HCT116 (cell line): Measurements from ENCODE around the gene PLCB1. TPM values are rescaled to one million over a fixed set of nuclear protein-coding genes. Genes with fewer than 3 reads are reported as not detected.

Experiments
- ATAC-seq: fragments of 200-7000 bp; cut with Tn5 transposase; 2 replicates; pipeline ENCODE4 v1.9.1; 2020; ENCODE audit warnings: mild to moderate bottlenecking, moderate library complexity
- BruUV-seq: library from RNA; stranded (reverse); fragments of 400-500 nt; replicated peaks from 2 replicates; lab custom pipeline; 2021; lab: Mats Ljungman, UMichigan
- CTCF ChIA-PET: fragments of 300-600 bp; sonication (Branson Sonifier 250); formaldehyde crosslinking; loops from one replicate; lab custom pipeline; 2021; ENCODE audit warnings: antibody characterized with exemption; lab: Charles Lee
- POLR2A ChIA-PET: fragments of 300-600, 350-600 bp; sonication (Branson Sonifier 250); formaldehyde crosslinking; loops from one replicate; lab custom pipeline; 2021; ENCODE audit warnings: antibody characterized with exemption; lab: Charles Lee
- RAD21 ChIA-PET, 2 experiments: fragments of 300-600 bp; sonication (Branson Sonifier 250); formaldehyde crosslinking; loops; one replicate each; lab custom pipeline; 2023; ENCODE audit warnings: low total read pairs in 2 of 2; ENCODE audit not compliant: uncharacterized antibody in 2 of 2, unreplicated experiment in 2 of 2, low non-redundant PET in 1 of 2; lab: Charles Lee
- DNase-seq: peaks from one replicate; pipeline ENCODE4 v3.0.0-alpha.2; 2010; ENCODE audit warnings: low read depth, low spot score
- H2AFZ ChIP-seq: fragments of 200-600 bp; shearing (Covaris generic), sonication (generic); 2 replicates; pipeline ENCODE4 v1.6.1; 2017; ENCODE audit warnings: low read depth, mixed run types, mixed read lengths, antibody characterized with exemption, low read length; ENCODE audit not compliant: poor library complexity, severe bottlenecking
- H3K27ac ChIP-seq: 2 replicates; pipeline ENCODE4 v1.5.1; 2012; ENCODE audit warnings: low read depth, low read length
- H3K27me3 ChIP-seq: fragments of 200-600 bp; sonication (generic); 2 replicates; pipeline ENCODE4 v1.6.1; 2016; ENCODE audit warnings: mixed run types, low read length, mixed read lengths; ENCODE audit not compliant: insufficient read depth
- H3K36me3 ChIP-seq, 2 experiments: fragments of 200-500 bp in 1 of 2; fragments of 200-600 bp in 1 of 2; sonication (Bioruptor generic) in 1 of 2; sonication (generic) in 1 of 2; 2 replicates each; pipeline versions ENCODE4 v1.5.1 to v1.6.1; 2014 to 2016; ENCODE audit warnings: low read length in 2 of 2, inconsistent platforms in 1 of 2, mixed read lengths in 1 of 2, mixed run types in 1 of 2; ENCODE audit not compliant: insufficient read depth in 2 of 2, control insufficient read depth in 1 of 2
- H3K4me1 ChIP-seq, 2 experiments: fragments of 200-600 bp in 1 of 2; sonication (generic) in 1 of 2; 2 replicates each; pipeline versions ENCODE4 v1.5.1 to v1.6.1; 2012 to 2017; ENCODE audit warnings: low read length in 2 of 2, inconsistent platforms in 1 of 2, mild to moderate bottlenecking in 1 of 2, mixed read lengths in 1 of 2, mixed run types in 1 of 2, moderate library complexity in 1 of 2; ENCODE audit not compliant: insufficient read depth in 2 of 2, control insufficient read depth in 1 of 2
- H3K4me2 ChIP-seq: fragments of 200-600 bp; sonication (generic); 2 replicates; pipeline ENCODE4 v1.6.1; 2017; ENCODE audit warnings: mixed run types, low read length, mixed read lengths
- H3K4me3 ChIP-seq, 2 experiments: fragments of 200-600 bp in 1 of 2; sonication (generic) in 1 of 2; replicated peaks in 1 of 2; 2 replicates each; pipeline ENCODE4 v1.5.1; 2011 to 2016; ENCODE audit warnings: low read length in 2 of 2, control low read depth in 1 of 2, low read depth in 1 of 2, mild to moderate bottlenecking in 1 of 2, mixed read lengths in 1 of 2, mixed run types in 1 of 2
- H3K79me2 ChIP-seq: fragments of 200-600 bp; sonication (generic); 2 replicates; pipeline ENCODE4 v1.6.1; 2017; ENCODE audit warnings: mild to moderate bottlenecking, mixed run types, low read length, moderate library complexity, mixed read lengths; ENCODE audit not compliant: insufficient read depth
- H3K9ac ChIP-seq: fragments of 200-600 bp; sonication (generic); 2 replicates; pipeline ENCODE4 v1.6.1; 2016; ENCODE audit warnings: low read length, mixed read lengths
- H3K9me2 ChIP-seq: fragments of 200-600 bp; sonication (generic), shearing (Covaris generic); 2 replicates; pipeline ENCODE4 v1.6.1; 2017; ENCODE audit warnings: mixed run types, mild to moderate bottlenecking, moderate library complexity; ENCODE audit not compliant: insufficient read depth
- H3K9me3 ChIP-seq, 2 experiments: fragments of 200-500 bp in 1 of 2; fragments of 200-600 bp in 1 of 2; sonication (Bioruptor generic) in 1 of 2; sonication (generic) in 1 of 2; 2 replicates each; pipeline ENCODE4 v1.6.1; 2014 to 2017; ENCODE audit warnings: low read length in 2 of 2, mixed read lengths in 2 of 2, inconsistent platforms in 1 of 2, low read depth in 1 of 2, mild to moderate bottlenecking in 1 of 2, mixed run types in 1 of 2, moderate library complexity in 1 of 2; ENCODE audit not compliant: control insufficient read depth in 1 of 2, insufficient read depth in 1 of 2
- H4K20me1 ChIP-seq: fragments of 200-600 bp; sonication (generic), shearing (Covaris generic); 2 replicates; pipeline ENCODE4 v1.6.1; 2017; ENCODE audit warnings: mixed run types, mild to moderate bottlenecking, moderate library complexity; ENCODE audit not compliant: insufficient read depth
- CBX3 ChIP-seq: IDR thresholded peaks from 2 replicates; pipeline ENCODE4 v1.6.1; 2012; ENCODE audit warnings: low read depth
- CEBPB ChIP-seq: IDR thresholded peaks from 2 replicates; pipeline ENCODE4 v1.6.1; 2012; ENCODE audit warnings: low read depth
- EGR1 ChIP-seq: IDR thresholded peaks from 2 replicates; pipeline ENCODE4 v1.6.1; 2012; ENCODE audit warnings: low read depth
- ELF1 ChIP-seq: IDR thresholded peaks from 2 replicates; pipeline ENCODE4 v1.6.1; 2012; ENCODE audit warnings: low read depth, borderline replicate concordance
- FOSL1 ChIP-seq: IDR thresholded peaks from 2 replicates; pipeline ENCODE4 v1.6.1; 2012; ENCODE audit warnings: low read depth
- POLR2A ChIP-seq: IDR thresholded peaks from 2 replicates; pipeline ENCODE4 v1.7.0; 2011; ENCODE audit warnings: borderline replicate concordance; ENCODE audit not compliant: insufficient read depth, insufficient read length; ENCODE audit errors: extremely low read depth
- RAD21 ChIP-seq: IDR thresholded peaks from 2 replicates; pipeline ENCODE4 v1.6.1; 2012; ENCODE audit warnings: low read depth, mild to moderate bottlenecking
- REST ChIP-seq: IDR thresholded peaks from 2 replicates; pipeline ENCODE4 v1.6.1; 2012; ENCODE audit warnings: low read depth
- SIN3A ChIP-seq: IDR thresholded peaks from 2 replicates; pipeline ENCODE4 v1.6.1; 2012; ENCODE audit warnings: low read depth
- SP1 ChIP-seq: IDR thresholded peaks from 2 replicates; pipeline ENCODE4 v1.6.1; 2012; ENCODE audit warnings: low read depth
- YY1 ChIP-seq: IDR thresholded peaks from 2 replicates; pipeline ENCODE4 v1.6.1; 2011; ENCODE audit warnings: low read length, low read depth, moderate library complexity, mild to moderate bottlenecking; ENCODE audit not compliant: insufficient replicate concordance; ENCODE audit errors: extremely low read depth
- ZFX ChIP-seq: fragments of 450-650 bp; IDR thresholded peaks from 2 replicates; pipeline ENCODE4 v1.6.1; 2017
- intact Hi-C: fragments of 100-400 bp; cut with micrococcal nuclease; formaldehyde crosslinking; loops from 2 replicates; pipeline ENCODE4 v1.10.0; 2022
- total RNA-seq: library from RNA; stranded (reverse); gene quantifications from one replicate; pipeline ENCODE4 v1.2.1, GENCODE V29; 2021; ENCODE audit not compliant: unreplicated experiment
- TF ChIP-seq, protein P1 (sequence below): IDR thresholded peaks from 2 replicates; pipeline ENCODE4 v1.6.1; 2011; ENCODE audit warnings: mild to moderate bottlenecking, low read length, moderate library complexity; ENCODE audit not compliant: insufficient replicate concordance; ENCODE audit errors: extremely low read depth
- TF ChIP-seq, protein P2 (sequence below): IDR thresholded peaks from 2 replicates; pipeline ENCODE4 v1.6.1; 2012

The PLCB1 gene
- total RNA-seq, 1 experiment from 2014 or later, result 15.8 TPM

- no TSS peak for BruUV-seq
- no peak for DNase-seq
- Histone ChIP-seq H3K9me2 (no peaks in the 10 kb centered on the region), H3K27me3 (no peaks in the 10 kb centered on the region), H3K27ac (no peak overlapping the region), H3K9me3 (no peaks in the 10 kb centered on the region), H3K36me3 (no peaks in the 10 kb centered on the region), H3K79me2 (no peaks in the 10 kb centered on the region), H4K20me1 (no peaks in the 10 kb centered on the region), H3K4me1 (no peaks in the 10 kb centered on the region), H3K4me3 (no peak overlapping the region), H2AFZ (no peak overlapping the region), H3K9ac (no peak overlapping the region), H3K4me2 (no peak overlapping the region)
- ATAC-seq, result no peak
- POLR2A ChIA-PET, result no interaction called here
- RAD21 ChIA-PET, result no interaction called here
- TF ChIP-seq ZFX, result no peak
- no peak for TF ChIP-seq CEBPB
- no peak for TF ChIP-seq POLR2A
- intact Hi-C loops, result no loop called here
- CTCF ChIA-PET, result no interaction called here
Observed at GRCh38 chr20:8583566-8584043, 451.5 kb downstream of the PLCB1 start.

DNA sequence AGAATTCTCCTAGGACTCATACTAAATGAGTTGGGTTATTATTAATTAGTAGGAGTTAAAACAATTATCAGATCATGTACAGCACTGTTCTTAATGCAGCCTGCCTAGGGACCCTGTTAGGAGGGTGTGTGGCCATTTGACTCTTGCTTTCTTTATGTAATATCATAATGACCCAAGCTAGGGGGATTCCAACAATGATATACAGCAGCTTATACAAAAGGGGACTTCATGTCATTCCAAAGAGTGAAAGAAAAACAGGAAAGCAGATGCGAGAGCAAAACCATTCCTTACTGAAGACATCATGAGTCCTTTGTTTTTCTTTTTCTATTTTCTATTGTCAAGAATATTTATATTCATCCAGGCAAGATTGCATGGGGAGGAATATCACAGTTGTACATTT is 455.2 kb downstream of the PLCB1 start:
- BruUV-seq, result no TSS peak
- Histone ChIP-seq H3K9ac (no peak overlapping the region), H3K4me2 (no peak overlapping the region), H3K4me1 (no peaks in the 10 kb centered on the region), H3K79me2 (no peaks in the 10 kb centered on the region), H3K9me3 (no peaks in the 10 kb centered on the region), H3K27me3 (no peaks in the 10 kb centered on the region), H2AFZ (no peak overlapping the region), H3K9me2 (no peaks in the 10 kb centered on the region), H4K20me1 (no peaks in the 10 kb centered on the region), H3K27ac (no peak overlapping the region), H3K36me3 (no peaks in the 10 kb centered on the region), H3K4me3 (no peak overlapping the region)
- TF ChIP-seq SIN3A (no peak), RAD21 (no peak), ZFX (no peak), YY1 (no peak), REST (no peak), CBX3 (no peak), EGR1 (no peak), POLR2A (no peak), SP1 (no peak), ELF1 (no peak), FOSL1 (no peak)
- TF ChIP-seq, protein P1, sequence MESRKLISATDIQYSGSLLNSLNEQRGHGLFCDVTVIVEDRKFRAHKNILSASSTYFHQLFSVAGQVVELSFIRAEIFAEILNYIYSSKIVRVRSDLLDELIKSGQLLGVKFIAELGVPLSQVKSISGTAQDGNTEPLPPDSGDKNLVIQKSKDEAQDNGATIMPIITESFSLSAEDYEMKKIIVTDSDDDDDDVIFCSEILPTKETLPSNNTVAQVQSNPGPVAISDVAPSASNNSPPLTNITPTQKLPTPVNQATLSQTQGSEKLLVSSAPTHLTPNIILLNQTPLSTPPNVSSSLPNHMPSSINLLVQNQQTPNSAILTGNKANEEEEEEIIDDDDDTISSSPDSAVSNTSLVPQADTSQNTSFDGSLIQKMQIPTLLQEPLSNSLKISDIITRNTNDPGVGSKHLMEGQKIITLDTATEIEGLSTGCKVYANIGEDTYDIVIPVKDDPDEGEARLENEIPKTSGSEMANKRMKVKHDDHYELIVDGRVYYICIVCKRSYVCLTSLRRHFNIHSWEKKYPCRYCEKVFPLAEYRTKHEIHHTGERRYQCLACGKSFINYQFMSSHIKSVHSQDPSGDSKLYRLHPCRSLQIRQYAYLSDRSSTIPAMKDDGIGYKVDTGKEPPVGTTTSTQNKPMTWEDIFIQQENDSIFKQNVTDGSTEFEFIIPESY, result no peak
- TF ChIP-seq, protein P2, sequence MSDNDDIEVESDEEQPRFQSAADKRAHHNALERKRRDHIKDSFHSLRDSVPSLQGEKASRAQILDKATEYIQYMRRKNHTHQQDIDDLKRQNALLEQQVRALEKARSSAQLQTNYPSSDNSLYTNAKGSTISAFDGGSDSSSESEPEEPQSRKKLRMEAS, result no peak
- ATAC-seq (no peak), DNase-seq (no peak)
- ChIA-PET CTCF (no interaction called here), RAD21 (no interaction called here), POLR2A (no interaction called here)
- intact Hi-C loops, result no loop called here
